ENCODE measurements around the gene FAM174B. TPM values are rescaled to one million over a fixed set of nuclear protein-coding genes. Genes with fewer than 3 reads are reported as not detected.

The FAM174B gene
- total RNA-seq, 2 donors from 2014 or later: 25.2 to 25.7 TPM

DNA sequence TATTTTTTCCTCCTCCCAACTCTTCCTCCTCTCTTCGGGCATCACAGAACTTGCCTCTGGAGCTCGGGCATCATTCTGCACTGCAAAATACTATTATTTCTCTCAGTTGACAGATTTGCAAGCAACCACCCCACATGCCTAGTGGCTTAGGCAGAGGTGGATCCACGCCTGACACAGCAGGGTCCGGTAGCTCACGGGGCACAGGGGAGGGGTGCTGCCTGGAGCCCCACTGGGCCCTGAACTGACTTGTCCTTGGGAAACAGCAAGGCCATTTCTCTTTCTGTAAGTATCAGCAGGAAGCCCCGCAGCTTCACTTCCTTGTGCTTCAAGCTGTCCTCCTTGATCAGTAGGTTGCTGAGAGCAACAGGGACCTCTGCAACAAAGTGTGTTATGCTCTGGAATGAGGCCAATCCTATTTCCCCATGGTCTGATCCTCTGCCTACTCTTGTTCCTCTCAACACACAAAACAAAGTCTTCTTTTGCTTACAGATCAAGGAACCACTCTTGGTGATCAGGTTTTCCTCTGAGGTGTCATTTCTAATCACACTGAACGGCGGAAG is 69.1 kb downstream of the FAM174B start:
- Histone ChIP-seq H3K4me3 (no peak overlapping the region), H3K9me3 (no peaks in the 10 kb centered on the region), H3K27ac (no peak overlapping the region), H3K9ac (ENCODE audit: low read depth in 2 of 2, low read length in 2 of 2) (no peak overlapping the region), H3K36me3 (no peaks in the 10 kb centered on the region), H3K27me3 (no peaks in the 10 kb centered on the region), H3K4me1 (no peaks in the 10 kb centered on the region)
- intact Hi-C loops (cut with DNase I): no loop called here
- TF ChIP-seq, protein P1, sequence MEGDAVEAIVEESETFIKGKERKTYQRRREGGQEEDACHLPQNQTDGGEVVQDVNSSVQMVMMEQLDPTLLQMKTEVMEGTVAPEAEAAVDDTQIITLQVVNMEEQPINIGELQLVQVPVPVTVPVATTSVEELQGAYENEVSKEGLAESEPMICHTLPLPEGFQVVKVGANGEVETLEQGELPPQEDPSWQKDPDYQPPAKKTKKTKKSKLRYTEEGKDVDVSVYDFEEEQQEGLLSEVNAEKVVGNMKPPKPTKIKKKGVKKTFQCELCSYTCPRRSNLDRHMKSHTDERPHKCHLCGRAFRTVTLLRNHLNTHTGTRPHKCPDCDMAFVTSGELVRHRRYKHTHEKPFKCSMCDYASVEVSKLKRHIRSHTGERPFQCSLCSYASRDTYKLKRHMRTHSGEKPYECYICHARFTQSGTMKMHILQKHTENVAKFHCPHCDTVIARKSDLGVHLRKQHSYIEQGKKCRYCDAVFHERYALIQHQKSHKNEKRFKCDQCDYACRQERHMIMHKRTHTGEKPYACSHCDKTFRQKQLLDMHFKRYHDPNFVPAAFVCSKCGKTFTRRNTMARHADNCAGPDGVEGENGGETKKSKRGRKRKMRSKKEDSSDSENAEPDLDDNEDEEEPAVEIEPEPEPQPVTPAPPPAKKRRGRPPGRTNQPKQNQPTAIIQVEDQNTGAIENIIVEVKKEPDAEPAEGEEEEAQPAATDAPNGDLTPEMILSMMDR (IDR thresholded peaks at IDR 0.05): no peak
- no peak for DNase-seq

DNA sequence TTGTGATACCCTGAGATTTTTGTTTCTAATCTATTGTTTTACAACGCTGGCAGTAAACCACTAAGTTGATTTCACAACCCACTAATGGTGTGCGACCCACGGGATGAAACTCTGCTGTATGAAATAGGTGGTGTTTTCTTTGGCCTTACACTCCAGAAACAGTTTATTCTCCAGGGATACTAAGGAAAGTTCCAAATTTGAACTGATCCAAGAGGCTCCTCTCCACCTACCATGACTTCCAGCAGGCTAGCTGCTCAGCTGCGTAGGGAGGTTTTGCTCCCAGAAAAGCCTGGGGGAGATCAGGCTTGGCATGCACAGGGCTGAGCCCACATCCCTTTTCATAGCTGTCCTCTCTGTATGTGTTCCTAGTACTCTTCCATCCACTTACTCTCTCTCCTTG is 71.5 kb downstream of the FAM174B start:
- intact Hi-C loops (cut with DNase I): no loop called here
- Histone ChIP-seq H3K27me3 (no peaks in the 10 kb centered on the region), H3K27ac (no peak overlapping the region), H3K9me3 (no peaks in the 10 kb centered on the region), H3K36me3 (no peaks in the 10 kb centered on the region), H3K9ac (ENCODE audit: low read depth in 2 of 2, low read length in 2 of 2) (no peak overlapping the region), H3K4me3 (no peak overlapping the region), H3K4me1 (no peaks in the 10 kb centered on the region)
- TF ChIP-seq, protein P1 (IDR thresholded peaks at IDR 0.05): no peak
- no peak for DNase-seq

DNA sequence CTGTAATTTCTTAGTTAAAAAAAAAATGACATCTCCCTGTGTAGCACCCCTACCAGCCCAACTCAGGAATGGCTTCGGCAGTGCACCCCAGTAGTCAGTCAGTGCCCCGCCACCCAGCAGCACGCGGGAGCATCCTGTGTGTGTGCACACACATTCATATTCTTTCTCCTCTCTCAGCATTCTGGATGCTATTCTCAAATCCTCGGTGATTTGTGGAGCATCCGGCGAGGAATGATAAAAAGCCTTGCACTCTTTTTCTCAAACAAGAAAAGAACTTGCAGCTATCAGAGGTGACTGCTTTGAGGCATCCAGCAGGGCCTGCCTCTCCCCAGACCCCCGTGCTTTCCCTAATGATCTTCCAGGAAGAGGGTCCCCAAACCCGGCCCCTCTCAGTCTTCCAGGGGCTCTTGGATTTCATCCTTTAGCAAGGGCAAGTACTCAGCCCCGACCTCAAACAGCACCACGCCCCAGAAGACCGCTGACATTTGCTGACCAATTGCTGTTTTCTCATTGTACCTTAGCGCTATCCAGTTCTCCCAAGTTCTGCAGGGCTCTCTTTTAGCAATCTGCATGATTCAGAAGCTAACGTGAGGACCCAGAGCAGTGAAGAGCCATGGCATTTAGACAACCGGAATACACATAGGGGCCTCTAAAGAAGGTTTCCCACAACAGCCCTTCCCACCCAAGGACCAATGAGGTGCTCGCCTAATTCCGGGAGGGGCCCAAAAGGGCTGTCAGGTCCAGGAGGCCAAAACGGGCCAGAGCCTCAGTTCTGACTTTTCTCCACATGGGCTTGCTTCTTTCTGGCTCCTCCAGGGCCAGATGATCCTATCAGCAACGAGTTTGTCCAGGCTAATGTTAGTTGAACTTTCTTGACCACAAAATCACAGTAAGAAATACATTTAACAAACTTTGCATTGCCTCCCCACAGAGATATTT is 72.2 kb downstream of the FAM174B start:
- no peak overlapping the region for H3K27ac ChIP-seq
- H3K27me3 ChIP-seq: no peaks in the 10 kb centered on the region
- H3K4me1 ChIP-seq: no peaks in the 10 kb centered on the region
- intact Hi-C loops (cut with DNase I): no loop called here
- H3K4me3 ChIP-seq: no peak overlapping the region
- H3K9me3 ChIP-seq: no peaks in the 10 kb centered on the region
- DNase-seq: no peak
- no peaks in the 10 kb centered on the region for H3K36me3 ChIP-seq
- TF ChIP-seq, protein P1 (IDR thresholded peaks at IDR 0.05): no peak
- H3K9ac ChIP-seq (ENCODE audit: low read depth in 2 of 2, low read length in 2 of 2): no peak overlapping the region

DNA sequence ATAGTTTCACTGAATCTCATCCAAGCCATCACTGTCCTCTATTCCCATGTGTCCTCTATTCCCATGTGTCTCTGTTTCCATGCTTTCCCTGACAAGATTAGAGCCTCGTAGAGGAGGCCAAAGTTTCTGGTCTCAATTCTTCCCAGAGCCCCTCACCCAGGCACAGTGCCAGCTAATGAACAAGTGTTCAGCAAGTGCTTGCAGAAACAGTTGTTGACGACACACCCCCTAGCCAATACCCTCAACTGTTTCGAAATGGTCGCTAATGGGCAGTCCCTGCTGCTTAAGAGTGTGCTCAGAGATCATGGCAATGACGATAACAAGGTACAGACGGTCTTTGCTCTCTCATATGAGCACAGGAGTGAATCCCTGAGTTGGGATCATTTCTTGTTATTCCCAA is 73.4 kb downstream of the FAM174B start:
- Histone ChIP-seq H3K36me3 (no peaks in the 10 kb centered on the region), H3K27me3 (no peaks in the 10 kb centered on the region), H3K9me3 (no peaks in the 10 kb centered on the region), H3K4me3 (no peak overlapping the region), H3K27ac (no peak overlapping the region), H3K9ac (ENCODE audit: low read depth in 2 of 2, low read length in 2 of 2) (no peak overlapping the region), H3K4me1 (no peaks in the 10 kb centered on the region)
- no peak for DNase-seq
- intact Hi-C loops (cut with DNase I): no loop called here
- TF ChIP-seq, protein P1 (IDR thresholded peaks at IDR 0.05): no peak

DNA sequence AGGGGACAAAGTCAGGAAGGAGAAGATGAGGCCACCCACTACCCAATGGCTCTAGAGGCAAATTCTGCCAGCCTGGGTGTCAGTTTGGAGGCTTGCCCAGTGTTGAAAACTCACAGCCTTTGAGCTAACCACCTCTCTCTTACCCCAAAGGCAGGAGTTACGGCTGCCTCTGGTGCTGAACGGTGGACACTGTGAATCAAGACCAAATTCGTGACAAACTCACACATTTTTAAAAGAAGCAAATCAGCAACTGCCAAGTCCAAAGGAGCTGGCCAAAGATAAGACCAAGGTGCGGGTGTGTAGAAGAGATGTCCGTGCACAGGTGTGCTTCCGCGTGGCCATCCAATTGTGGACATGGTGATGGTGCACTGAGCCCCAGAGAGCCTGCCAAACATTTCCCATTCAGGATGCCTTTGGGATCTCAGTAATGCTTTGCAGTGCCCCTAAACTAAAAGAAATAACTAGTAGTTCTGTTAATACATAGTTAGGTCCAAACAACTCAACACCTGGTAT is 74.6 kb downstream of the FAM174B start:
- TF ChIP-seq, protein P1 (IDR thresholded peaks at IDR 0.05): no peak
- no peak overlapping the region for H3K27ac ChIP-seq
- no peaks in the 10 kb centered on the region for H3K36me3 ChIP-seq
- intact Hi-C loops (cut with DNase I): no loop called here
- no peaks in the 10 kb centered on the region for H3K9me3 ChIP-seq
- no peak for DNase-seq
- no peaks in the 10 kb centered on the region for H3K27me3 ChIP-seq
- H3K4me3 ChIP-seq: no peak overlapping the region
- no peak overlapping the region for H3K9ac ChIP-seq (ENCODE audit: low read depth in 2 of 2, low read length in 2 of 2)
- no peaks in the 10 kb centered on the region for H3K4me1 ChIP-seq
